ENCODE data around the gene LRRC36.
"Not testable (repeated sequence)": the region's sequence is repeated elsewhere in the genome, so short reads cannot be mapped to it uniquely, and the experiment has no call there.

LRRC36 gene

DNA sequence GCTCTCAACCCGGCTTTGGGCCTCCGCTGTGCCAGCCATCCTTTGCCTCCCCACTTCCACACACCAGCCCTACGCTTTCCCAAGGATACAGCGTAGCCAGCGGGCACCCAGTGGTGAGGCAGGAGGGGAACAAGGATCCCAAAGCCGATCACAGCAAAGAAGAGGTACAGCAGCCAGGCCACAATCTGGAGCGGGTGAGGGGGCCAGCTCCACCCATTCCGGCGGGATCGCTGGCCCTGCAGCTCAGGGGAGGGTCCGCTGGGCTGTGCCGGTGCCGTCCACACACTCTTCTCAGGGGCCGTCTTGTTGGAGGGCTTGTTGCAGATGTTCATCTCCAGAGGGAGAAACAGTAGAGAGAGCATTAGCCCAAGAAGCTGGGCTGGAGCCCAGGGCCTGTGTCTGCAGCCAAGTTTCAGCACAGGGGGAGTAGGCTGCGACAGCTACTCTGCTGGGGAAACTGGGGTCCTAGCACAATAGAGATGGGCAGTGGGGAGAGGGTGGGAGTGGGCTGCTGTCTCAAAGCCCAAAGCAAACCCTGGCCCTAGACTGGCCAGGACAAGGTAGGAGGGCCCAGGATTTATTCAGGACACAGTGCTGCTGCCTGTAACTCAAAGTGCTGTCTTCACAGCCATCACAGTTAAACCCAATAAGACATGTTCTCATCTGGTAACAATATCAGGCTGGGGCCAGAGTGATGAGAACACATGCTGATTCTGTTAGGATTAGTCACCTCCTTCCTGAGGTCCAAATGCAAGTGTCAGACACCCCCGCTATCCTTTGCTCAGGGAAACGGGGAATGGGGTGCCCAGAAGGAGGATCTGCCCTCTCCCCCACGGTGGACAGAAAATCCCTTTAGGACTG lies 79.7 kb downstream of the LRRC36 start:
- no peak overlapping the region for H3K4me3 ChIP-seq (ENCODE audit: low read length)
- TF ChIP-seq ZNF274 (IDR thresholded peaks at IDR 0.05; ENCODE audit: low read depth, low read length): no peak

DNA sequence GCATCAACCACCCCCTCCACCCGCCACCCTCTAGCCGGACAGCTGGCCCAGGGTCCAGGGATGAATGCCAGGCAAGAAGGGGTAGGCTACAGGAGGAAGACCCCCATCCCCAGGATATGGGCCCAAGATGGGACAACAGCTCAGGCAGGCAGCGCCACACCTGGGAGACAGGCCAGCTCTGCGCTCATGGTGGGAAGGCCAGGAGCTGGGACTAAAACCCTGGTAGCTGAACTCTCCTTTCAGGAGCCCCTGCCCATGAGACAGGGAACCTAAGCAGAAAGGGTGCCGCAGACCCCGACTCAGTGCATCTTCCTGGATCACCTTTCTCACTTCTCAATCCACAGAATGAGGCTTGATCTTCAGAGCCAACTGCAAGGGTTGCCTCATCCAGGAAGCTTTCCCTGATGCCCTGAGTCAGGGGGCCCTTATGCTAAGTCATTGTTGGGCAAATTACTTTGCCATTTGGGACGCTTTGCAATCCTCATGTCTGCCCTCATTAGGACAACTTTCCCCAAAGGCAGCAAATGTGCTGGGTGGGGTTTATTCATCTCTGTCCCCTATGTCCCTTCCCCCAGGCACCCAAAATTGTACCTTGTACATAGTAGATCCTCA lies 80.7 kb downstream of the LRRC36 start:
- no peak for TF ChIP-seq ZNF274 (IDR thresholded peaks at IDR 0.05; ENCODE audit: low read depth, low read length)
- no peak overlapping the region for H3K4me3 ChIP-seq (ENCODE audit: low read length)

DNA sequence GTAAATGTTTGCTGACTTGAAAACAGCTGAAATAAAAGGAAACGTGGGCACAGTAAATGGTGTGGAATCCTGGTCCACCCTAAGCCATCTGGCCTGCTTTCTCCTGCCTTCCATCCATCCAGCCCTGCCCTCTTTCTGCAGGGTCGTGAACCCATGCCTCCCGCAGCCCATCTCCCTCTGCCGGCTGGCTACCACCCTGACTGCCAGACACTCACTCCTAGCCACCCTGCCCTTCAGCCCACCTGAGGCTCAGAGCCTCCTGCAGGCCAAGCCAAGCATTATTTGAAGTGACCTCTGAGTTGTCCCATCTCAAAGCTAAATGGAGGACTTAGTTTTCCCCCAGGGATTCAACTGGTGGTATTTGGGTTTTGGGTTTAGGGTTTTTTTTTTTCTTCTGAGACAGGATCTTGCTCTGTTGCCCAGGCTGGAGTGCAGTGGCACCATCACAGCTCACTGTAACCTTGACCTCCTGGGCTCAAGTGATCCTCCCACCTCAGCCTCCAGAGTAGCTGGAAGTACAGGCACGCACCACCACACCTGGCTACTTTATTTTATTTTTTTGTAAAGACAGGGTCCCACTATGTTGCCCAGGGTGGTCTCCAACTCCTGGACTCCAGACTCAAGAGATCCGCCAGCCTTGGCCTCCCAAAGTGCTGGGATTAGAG lies 81.3 kb downstream of the LRRC36 start:
- no peak for TF ChIP-seq ZNF274 (IDR thresholded peaks at IDR 0.05; ENCODE audit: low read depth, low read length)
- H3K4me3 ChIP-seq (ENCODE audit: low read length): no peak overlapping the region

DNA sequence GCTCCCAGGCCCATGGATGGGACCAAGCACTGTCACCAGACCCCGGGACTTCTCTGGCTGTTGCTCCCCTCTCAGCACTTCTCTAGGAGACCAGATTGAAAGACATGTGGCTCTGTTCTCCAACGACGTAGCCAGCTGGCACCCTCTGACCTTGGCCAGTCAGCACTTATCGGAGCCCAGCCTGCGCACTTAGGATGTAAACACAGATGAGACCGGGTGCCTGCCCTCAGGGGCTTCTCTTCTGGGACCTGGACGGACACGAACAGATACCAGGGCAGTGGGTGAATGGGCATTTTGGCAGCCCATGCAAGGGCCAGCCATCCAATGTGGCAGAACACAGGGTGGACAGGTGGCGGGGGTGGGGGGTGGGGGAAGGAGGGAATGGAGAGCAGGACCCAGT lies 83.0 kb downstream of the LRRC36 start:
- TF ChIP-seq ZNF274 (IDR thresholded peaks at IDR 0.05; ENCODE audit: low read depth, low read length): no peak

DNA sequence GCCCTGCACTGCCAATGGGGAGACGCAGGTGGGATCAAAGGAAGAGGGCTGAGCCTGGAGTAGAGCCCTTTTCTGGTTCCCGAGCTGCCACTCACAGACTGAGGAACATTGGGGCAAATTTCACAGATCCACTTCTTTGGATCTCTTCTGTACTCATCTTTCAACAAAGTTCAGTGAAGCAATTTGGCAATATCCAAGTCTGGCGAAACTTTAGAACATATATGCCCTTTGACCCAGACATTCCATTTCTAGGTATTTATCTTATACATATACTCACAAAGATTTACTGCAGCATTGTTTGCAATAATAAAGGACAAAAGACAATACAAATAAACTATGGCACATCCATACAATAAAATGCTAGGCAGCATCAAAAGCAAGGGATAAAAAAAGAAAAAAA lies 84.7 kb downstream of the LRRC36 start:
- no peak overlapping the region for H3K4me3 ChIP-seq (ENCODE audit: low read length)
- no peak for TF ChIP-seq ZNF274 (IDR thresholded peaks at IDR 0.05; ENCODE audit: low read depth, low read length)

More for the DNA sequence above, 83.0 kb downstream of the LRRC36 start:
- H3K4me3 ChIP-seq (ENCODE audit: low read length): no peak overlapping the region

DNA sequence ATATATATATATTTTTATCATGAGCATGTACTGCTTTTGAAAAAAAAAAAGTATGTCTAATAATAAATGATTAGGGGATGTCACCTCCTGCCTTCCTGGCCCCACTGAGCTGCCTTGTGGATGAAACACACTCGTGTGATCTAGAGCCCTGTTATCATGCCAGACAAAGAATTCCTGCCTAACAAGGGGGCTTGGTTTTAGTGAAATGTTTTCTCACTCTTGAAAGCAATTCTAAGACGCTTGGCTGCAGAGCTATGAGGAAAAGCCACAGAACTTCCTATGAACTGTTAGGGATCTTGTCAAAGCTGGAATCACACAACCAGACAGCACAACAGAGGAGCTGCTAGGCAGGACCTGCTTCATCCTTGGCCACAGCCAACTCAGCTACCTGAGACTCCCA lies 85.7 kb downstream of the LRRC36 start:
- no peak overlapping the region for H3K4me3 ChIP-seq (ENCODE audit: low read length)
- TF ChIP-seq ZNF274 (IDR thresholded peaks at IDR 0.05; ENCODE audit: low read depth, low read length): no peak

DNA sequence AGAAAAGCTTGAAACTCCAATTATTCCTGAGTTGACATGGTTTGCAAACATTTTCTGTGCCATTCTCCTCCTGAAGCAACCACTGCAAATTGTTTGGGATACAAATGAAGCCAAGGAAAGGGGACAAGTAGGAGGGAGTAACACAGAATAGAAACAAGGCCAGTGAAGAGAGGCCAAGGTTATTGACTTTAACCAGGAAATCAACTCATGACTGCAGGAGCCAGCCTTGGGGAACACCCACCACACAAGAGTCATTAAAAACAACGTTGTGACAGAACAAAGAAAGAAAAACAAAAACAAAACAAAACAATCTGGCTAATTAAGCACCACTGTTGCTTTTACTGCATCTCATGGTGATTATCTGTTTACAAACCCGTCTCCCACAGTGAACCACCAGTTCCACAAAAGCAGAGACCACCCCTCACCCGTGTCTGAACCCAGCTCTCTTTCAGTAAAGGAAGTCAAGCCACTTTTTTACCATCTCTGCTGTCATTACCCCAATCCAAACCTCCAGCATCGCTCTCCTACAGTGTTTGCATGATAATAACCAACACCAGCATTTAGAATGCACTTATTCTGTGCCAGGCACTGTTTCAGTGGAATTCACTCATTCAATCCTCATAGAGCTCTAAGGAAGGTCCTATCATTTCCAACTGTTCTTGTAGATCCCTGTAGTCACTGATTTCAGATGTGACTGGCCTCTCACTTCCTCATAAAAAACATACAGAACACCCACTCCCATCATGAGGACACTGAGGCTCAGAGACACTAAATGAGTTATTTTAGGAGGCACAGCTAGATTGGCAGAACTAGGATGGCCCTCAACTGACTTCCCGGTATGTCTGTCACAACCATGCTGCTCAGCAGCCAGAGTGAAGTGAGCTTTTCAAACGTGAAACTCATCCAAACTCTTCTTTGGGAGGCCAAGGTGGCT lies 87.6 kb downstream of the LRRC36 start:
- no peak overlapping the region for H3K4me3 ChIP-seq (ENCODE audit: low read length)
- no peak for TF ChIP-seq ZNF274 (IDR thresholded peaks at IDR 0.05; ENCODE audit: low read depth, low read length)

DNA sequence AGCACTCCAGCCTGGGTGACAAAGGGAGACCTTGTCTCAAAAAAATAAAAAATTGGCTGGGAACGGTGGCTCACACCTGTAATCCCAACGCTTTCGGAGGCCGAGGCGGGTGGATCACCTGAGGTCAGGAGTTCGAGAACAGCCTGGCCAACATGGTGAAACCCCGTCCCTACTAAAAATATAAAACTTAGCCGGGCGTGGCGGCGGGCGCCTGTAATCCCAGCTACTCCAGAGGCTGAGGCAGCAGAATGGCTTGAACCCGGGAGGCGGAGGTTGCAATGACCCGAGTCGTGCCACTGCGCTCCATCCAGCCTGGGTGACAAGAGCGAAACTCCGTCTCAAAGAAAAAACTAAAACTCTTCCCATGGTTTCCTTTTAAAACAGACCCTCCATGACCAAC lies 88.8 kb downstream of the LRRC36 start:
- H3K4me3 ChIP-seq (ENCODE audit: low read length): not testable (repeated sequence)

DNA sequence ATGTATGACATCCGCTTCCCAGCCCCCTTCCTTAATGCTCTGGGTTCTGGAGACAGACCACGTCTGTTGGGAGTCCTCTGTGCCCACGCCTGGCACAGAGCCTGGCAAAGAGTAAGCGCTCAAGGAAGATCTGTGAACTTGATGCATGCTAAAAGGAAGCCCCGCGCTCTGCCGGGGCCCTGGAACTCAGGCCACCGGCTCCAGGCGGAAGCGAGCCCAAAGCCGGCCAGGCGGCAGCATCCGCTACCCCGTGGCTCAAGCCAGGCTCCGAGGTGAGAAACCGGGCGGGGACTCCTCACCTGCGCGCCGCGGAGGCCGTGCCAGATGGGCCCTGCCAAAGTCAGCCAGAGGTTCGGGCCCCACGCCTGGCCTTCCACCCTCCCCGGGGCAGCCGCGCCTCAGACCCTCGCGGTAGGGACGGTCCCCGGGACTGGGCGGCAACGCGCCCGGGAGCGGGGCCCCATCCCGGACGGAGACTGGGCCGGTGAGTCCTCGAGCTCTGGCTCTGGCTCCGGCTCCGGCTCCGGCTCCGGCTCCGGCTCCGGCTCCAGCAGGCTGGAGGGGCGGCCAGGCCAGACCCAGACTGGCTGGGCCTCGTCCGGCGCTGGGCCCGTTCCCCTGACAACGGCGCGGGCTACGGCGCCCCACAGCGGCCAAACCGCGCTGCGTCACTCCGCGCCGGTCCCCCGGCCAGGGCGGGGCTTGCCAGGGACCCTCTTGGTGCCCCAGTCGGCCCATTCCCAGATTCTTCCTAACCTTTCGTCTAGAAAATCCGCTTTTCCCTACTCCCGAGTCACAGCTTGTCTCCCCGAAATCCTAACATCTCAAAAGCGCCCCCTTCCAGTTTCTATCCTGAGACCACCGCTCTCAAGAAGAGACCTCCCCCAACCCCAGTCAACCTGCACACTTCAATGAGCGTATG lies 89.5 kb downstream of the LRRC36 start, which contains the start of gene ZDHHC1:
ZDHHC1 (minus strand) TSS at position 606 of the 922 bp plus-strand sequence. CDS start 8,702 bp downstream, outside the sequence.
- no peak for TF ChIP-seq ZNF274 (IDR thresholded peaks at IDR 0.05; ENCODE audit: low read depth, low read length)
- peak within 1 kb of the TSS; percentile 44; the same call in 1 of the 2 replicates for H3K4me3 ChIP-seq (ENCODE audit: low read length)

DNA sequence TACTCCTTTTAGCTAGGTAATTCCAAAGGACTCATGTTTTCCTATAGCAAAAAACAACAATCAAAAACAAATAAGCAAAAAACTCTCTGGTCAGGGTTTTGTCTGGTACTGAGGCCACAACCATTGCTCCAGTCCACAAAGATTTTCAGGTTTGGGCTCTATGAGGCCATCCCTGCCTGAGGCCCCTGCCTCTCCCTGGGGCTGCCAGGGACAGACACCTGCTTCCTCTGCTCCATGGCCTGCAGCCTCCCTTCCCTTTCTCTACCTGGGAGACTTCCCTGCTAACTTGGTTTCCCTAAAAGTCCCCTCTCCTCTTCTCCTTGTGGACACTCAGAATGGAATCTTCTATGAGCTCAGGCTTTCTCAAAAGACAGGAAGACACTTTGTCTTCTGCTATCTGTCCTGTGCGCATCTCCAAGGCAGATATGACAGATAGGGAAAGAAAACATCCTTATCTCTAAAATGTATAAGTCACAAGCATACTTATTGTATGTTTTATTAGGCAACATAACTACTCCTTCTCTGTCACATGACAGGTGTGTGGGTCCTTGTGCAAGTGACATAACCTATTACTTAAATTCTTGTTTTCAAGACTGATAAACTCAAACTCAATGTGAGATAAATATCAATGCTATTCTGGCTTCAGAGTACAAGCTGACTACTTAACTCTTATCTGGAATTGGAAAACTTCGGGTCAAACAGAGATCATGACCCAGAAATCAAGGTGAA lies 90.9 kb downstream of the LRRC36 start:
- no peak overlapping the region for H3K4me3 ChIP-seq (ENCODE audit: low read length)
- TF ChIP-seq ZNF274 (IDR thresholded peaks at IDR 0.05; ENCODE audit: low read depth, low read length): no peak

DNA sequence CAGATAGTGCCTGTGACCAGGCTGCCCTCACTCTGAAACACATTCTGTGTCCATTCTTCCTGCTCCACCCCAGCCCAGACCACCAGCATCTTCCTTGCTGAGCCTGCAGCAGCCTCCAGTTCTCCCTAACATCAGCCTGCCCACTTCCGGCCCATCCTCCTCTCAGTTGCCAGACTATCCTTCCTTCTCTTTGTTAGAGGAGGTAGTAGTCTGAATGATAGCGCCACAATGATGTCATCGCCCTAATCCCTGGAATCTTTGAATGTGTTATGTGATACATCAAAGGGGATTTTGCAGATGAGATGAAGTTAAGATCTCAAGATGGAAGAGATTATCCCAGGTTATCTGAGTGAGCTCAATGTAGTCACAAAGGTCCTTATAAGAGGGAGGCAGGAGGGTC lies 92.9 kb downstream of the LRRC36 start:
- no peak for TF ChIP-seq ZNF274 (IDR thresholded peaks at IDR 0.05; ENCODE audit: low read depth, low read length)
- no peak overlapping the region for H3K4me3 ChIP-seq (ENCODE audit: low read length)

DNA sequence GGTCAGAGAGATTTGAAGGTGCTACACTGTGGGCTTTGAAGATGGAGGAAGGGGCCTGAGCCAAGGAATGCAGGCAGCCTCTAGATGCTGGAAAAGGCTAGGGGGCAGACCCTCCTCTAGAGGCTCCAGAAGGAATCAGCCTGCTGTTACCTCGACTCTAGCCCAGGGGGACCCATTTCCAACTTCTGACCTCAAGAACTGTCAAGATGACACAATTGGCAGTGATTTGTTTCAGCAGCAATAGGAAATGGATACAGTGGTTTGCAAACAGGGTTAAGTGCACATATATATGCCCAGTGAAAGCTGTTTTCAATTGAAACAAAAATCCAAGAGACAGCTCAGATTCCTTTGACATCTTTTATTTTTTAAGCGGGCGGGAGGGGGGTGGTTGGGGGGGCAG lies 93.3 kb downstream of the LRRC36 start:
- no peak for TF ChIP-seq ZNF274 (IDR thresholded peaks at IDR 0.05; ENCODE audit: low read depth, low read length)
- H3K4me3 ChIP-seq (ENCODE audit: low read length): no peak overlapping the region

Data from GM08714 (cell line).